Activated CD4-positive, alpha-beta T cell treated with anti-CD3 and anti-CD28 coated beads, Interleukin-2, amount 50 U/mL, for 1 hour (primary cell): ENCODE measurements around the gene NFASC.

Experiments
- DNase-seq: peaks from one replicate; pipeline ENCODE4 v3.0.0-alpha.2; 2020

Gene NFASC

GRCh38 chr1:204989266-204990058, 118.8 kb downstream of the NFASC start:
- DNase-seq, result peak; percentile 47

GRCh38 chr1:204990059-204990664, 119.5 kb downstream of the NFASC start:
- DNase-seq, result no peak

GRCh38 chr1:204990721-204991341, 120.2 kb downstream of the NFASC start:
- no peak for DNase-seq

- no peak for DNase-seq
Measured at GRCh38 chr1:204991342-204991844, 120.7 kb downstream of the NFASC start.

- DNase-seq, result no peak
Measured at GRCh38 chr1:204992201-204992997, 121.7 kb downstream of the NFASC start.

- no peak for DNase-seq
Measured at GRCh38 chr1:204992998-204993314, 122.3 kb downstream of the NFASC start.

- no peak for DNase-seq
Measured at GRCh38 chr1:204994086-204994862, 123.6 kb downstream of the NFASC start.

GRCh38 chr1:204996981-204997380, 126.3 kb downstream of the NFASC start:
- no peak for DNase-seq

GRCh38 chr1:204997591-204998355, 127.1 kb downstream of the NFASC start:
- DNase-seq, result no peak

GRCh38 chr1:205001162-205001561, 130.5 kb downstream of the NFASC start:
- DNase-seq, result no peak

- DNase-seq, result no peak
Measured at GRCh38 chr1:205002705-205003104, 132.0 kb downstream of the NFASC start.

GRCh38 chr1:205003358-205004131, 132.9 kb downstream of the NFASC start:
- no peak for DNase-seq

- no peak for DNase-seq
Measured at GRCh38 chr1:205004351-205004750, 133.7 kb downstream of the NFASC start.

GRCh38 chr1:205008896-205009295, 138.2 kb downstream of the NFASC start:
- DNase-seq, result no peak

GRCh38 chr1:205009670-205010069, 139.0 kb downstream of the NFASC start:
- DNase-seq, result no peak

- no peak for DNase-seq
Measured at GRCh38 chr1:205012391-205013140, 141.9 kb downstream of the NFASC start.

- no peak for DNase-seq
Measured at GRCh38 chr1:205013683-205014367, 143.2 kb downstream of the NFASC start.

GRCh38 chr1:205014783-205015182, 144.1 kb downstream of the NFASC start:
- DNase-seq, result no peak

- DNase-seq, result no peak
Measured at GRCh38 chr1:205015241-205015640, 144.6 kb downstream of the NFASC start.
